ENCODE results near the gene HIVEP3.

HIVEP3 gene

DNA sequence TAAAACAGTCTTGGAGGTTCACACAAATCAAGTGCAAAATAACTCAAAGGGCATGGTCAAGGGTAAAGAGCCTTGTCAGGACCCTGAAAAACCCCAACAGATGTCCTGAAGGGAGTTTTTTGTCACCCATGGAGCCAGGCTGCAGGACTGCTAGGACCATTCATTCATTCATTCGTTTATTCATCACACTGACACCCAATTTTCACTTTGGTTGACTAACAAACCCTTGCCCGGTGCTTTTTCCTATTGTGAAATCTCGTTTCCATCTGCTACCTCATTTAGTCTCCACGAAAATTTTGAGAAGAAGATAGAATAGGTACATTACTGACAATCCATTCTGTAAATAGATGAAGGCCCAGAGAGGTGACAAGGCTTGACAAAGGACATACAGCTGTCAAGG is 216.0 kb downstream of the HIVEP3 start:
- Histone ChIP-seq H3K36me3 (ENCODE audit: control insufficient read depth in 2 of 2, insufficient read depth in 1 of 2, low read length in 2 of 2) (no peaks in the 10 kb centered on the region), H3K27ac (ENCODE audit: extremely low read depth, low read depth, low read length) (no peak overlapping the region), H3K4me3 (ENCODE audit: low read depth, low read length) (no peak overlapping the region), H3K9me3 (ENCODE audit: control insufficient read depth, insufficient read depth, low read depth, low read length) (no peaks in the 10 kb centered on the region), H3K4me1 (ENCODE audit: control insufficient read depth, insufficient read depth, low read length) (no peaks in the 10 kb centered on the region)
- POLR2A ChIA-PET, result no interaction called here
- TF ChIP-seq ZNF621 (tag by site-specific recombination; IDR thresholded peaks at IDR 0.05) (no peak), ZNF433 (tag by site-specific recombination; IDR thresholded peaks at IDR 0.05; ENCODE audit: low read depth) (no peak), ZNF223 (tag by site-specific recombination; IDR thresholded peaks at IDR 0.05) (no peak), ZFHX2 (tag by site-specific recombination; conservative IDR thresholded peaks at IDR 0.05) (no peak), ZNF274 (IDR thresholded peaks at IDR 0.05; ENCODE audit: low read length) (no peak), ZNF274 (tag by site-specific recombination; IDR thresholded peaks at IDR 0.05; ENCODE audit: borderline replicate concordance) (no peak), ZNF157 (tag by site-specific recombination; IDR thresholded peaks at IDR 0.05) (no peak), ZNF837 (tag by site-specific recombination; IDR thresholded peaks at IDR 0.05) (no peak), ZNF354C (tag by site-specific recombination; IDR thresholded peaks at IDR 0.05; ENCODE audit: borderline replicate concordance, low read depth) (no peak)
- TF ChIP-seq, protein P1, sequence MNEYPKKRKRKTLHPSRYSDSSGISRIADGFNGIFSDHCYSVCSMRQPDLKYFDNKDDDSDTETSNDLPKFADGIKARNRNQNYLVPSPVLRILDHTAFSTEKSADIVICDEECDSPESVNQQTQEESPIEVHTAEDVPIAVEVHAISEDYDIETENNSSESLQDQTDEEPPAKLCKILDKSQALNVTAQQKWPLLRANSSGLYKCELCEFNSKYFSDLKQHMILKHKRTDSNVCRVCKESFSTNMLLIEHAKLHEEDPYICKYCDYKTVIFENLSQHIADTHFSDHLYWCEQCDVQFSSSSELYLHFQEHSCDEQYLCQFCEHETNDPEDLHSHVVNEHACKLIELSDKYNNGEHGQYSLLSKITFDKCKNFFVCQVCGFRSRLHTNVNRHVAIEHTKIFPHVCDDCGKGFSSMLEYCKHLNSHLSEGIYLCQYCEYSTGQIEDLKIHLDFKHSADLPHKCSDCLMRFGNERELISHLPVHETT (tag by site-specific recombination; IDR thresholded peaks at IDR 0.05), result no peak
- CTCF ChIA-PET, result no interaction called here

DNA sequence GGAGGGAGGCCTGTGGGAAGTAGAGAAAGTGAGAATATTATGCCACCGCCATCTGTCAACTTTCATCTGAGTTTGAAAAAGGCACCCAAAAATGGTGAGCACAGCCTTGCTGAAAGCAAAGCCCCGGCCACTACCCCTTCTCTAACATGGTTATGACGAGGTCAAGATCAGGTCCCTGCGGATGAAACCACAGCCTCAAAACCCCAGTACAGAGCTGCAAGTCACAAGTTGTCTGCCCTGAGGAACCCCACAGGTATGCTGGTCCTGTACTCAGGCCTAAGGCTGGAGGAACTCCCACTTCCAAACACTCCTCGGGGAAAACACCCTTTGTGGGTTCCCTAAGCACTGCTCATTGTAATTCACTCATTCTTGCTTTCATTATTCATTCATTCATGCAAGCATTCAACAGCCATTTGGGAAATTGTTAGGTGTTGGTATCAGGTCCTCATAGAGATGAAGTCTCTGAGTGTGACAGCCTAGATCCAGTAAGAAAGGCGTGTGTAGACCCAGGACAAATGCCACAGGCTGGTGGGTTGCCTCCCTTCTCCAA is 217.7 kb downstream of the HIVEP3 start:
- no peak for TF ChIP-seq ZNF629 (tag by site-specific recombination; IDR thresholded peaks at IDR 0.05)
- TF ChIP-seq FEZF1 (tag by site-specific recombination; IDR thresholded peaks at IDR 0.05), result no peak
- Histone ChIP-seq H3K9me3 (ENCODE audit: control insufficient read depth, insufficient read depth, low read depth, low read length) (no peaks in the 10 kb centered on the region), H3K4me1 (ENCODE audit: control insufficient read depth, insufficient read depth, low read length) (no peaks in the 10 kb centered on the region), H3K36me3 (ENCODE audit: control insufficient read depth in 2 of 2, insufficient read depth in 1 of 2, low read length in 2 of 2) (no peaks in the 10 kb centered on the region), H3K27ac (ENCODE audit: extremely low read depth, low read depth, low read length) (no peak overlapping the region), H3K4me3 (ENCODE audit: low read depth, low read length) (no peak overlapping the region)
- ChIA-PET POLR2A (no interaction called here), CTCF (no interaction called here)

DNA sequence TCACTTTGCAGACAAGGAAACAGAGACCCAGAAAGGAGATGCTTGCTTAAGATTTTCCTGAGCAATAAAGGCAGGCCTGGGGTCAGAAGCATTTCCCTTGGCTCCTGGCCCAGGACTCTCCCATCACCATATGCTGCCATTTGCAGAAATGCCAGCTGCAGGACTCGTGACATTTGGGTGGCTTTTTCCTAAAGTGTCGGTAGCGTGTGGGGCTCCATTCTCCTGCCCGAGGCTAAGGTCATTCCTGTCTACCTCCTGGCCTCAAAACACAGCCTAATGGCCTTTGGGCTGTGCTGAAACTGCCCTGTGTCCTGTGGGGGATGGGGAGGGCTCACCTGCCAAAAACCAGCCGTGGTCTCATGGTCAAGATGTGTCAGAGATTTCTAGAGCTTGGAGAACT is 218.1 kb downstream of the HIVEP3 start:
- no peaks in the 10 kb centered on the region for H3K36me3 ChIP-seq (ENCODE audit: control insufficient read depth in 2 of 2, insufficient read depth in 1 of 2, low read length in 2 of 2)
- ChIA-PET POLR2A (no interaction called here), CTCF (no interaction called here)
- H3K4me3 ChIP-seq (ENCODE audit: low read depth, low read length), result no peak overlapping the region
- no peak overlapping the region for H3K27ac ChIP-seq (ENCODE audit: extremely low read depth, low read depth, low read length)
- no peaks in the 10 kb centered on the region for H3K9me3 ChIP-seq (ENCODE audit: control insufficient read depth, insufficient read depth, low read depth, low read length)
- no peaks in the 10 kb centered on the region for H3K4me1 ChIP-seq (ENCODE audit: control insufficient read depth, insufficient read depth, low read length)
- TF ChIP-seq ZNF514 (tag by site-specific recombination; IDR thresholded peaks at IDR 0.05), result no peak
- TF ChIP-seq, protein P2, sequence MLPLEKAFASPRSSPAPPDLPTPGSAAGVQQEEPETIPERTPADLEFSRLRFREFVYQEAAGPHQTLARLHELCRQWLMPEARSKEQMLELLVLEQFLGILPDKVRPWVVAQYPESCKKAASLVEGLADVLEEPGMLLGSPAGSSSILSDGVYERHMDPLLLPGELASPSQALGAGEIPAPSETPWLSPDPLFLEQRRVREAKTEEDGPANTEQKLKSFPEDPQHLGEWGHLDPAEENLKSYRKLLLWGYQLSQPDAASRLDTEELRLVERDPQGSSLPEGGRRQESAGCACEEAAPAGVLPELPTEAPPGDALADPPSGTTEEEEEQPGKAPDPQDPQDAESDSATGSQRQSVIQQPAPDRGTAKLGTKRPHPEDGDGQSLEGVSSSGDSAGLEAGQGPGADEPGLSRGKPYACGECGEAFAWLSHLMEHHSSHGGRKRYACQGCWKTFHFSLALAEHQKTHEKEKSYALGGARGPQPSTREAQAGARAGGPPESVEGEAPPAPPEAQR (tag by site-specific recombination; IDR thresholded peaks at IDR 0.05), result no peak
- no peak for TF ChIP-seq ZNF324 (tag by site-specific recombination; IDR thresholded peaks at IDR 0.05)
- no peak for TF ChIP-seq ZNF211 (tag by site-specific recombination; IDR thresholded peaks at IDR 0.05; ENCODE audit: low read depth)
- TF ChIP-seq, protein P3, sequence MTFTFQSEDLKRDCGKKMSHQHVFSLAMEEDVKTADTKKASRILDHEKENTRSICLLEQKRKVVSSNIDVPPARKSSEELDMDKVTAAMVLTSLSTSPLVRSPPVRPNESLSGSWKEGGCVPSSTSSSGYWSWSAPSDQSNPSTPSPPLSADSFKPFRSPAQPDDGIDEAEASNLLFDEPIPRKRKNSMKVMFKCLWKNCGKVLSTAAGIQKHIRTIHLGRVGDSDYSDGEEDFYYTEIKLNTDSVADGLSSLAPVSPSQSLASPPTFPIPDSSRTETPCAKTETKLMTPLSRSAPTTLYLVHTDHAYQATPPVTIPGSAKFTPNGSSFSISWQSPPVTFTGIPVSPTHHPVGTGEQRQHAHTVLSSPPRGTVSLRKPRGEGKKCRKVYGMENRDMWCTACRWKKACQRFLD (tag by site-specific recombination; IDR thresholded peaks at IDR 0.05), result no peak
- no peak for TF ChIP-seq ZNF341 (tag by site-specific recombination; IDR thresholded peaks at IDR 0.05; ENCODE audit: low read depth)
- TF ChIP-seq ZNF214 (tag by site-specific recombination; IDR thresholded peaks at IDR 0.05; ENCODE audit: borderline replicate concordance), result no peak
- TF ChIP-seq, protein P4, sequence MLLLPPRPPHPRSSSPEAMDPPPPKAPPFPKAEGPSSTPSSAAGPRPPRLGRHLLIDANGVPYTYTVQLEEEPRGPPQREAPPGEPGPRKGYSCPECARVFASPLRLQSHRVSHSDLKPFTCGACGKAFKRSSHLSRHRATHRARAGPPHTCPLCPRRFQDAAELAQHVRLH (tag by site-specific recombination; IDR thresholded peaks at IDR 0.05), result no peak
- no peak for TF ChIP-seq ZNF529 (tag by site-specific recombination; IDR thresholded peaks at IDR 0.05; ENCODE audit: insufficient replicate concordance)
- TF ChIP-seq, protein P5, sequence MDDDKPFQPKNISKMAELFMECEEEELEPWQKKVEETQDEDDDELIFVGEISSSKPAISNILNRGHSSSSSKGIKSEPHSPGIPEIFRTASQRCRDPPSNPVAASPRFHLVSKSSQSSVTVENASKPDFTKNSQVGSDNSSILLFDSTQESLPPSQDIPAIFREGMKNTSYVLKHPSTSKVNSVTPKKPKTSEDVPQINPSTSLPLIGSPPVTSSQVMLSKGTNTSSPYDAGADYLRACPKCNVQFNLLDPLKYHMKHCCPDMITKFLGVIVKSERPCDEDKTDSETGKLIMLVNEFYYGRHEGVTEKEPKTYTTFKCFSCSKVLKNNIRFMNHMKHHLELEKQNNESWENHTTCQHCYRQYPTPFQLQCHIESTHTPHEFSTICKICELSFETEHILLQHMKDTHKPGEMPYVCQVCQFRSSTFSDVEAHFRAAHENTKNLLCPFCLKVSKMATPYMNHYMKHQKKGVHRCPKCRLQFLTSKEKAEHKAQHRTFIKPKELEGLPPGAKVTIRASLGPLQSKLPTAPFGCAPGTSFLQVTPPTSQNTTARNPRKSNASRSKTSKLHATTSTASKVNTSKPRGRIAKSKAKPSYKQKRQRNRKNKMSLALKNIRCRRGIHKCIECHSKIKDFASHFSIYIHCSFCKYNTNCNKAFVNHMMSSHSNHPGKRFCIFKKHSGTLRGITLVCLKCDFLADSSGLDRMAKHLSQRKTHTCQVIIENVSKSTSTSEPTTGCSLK (tag by site-specific recombination; IDR thresholded peaks at IDR 0.05), result no peak
- TF ChIP-seq, protein P6, sequence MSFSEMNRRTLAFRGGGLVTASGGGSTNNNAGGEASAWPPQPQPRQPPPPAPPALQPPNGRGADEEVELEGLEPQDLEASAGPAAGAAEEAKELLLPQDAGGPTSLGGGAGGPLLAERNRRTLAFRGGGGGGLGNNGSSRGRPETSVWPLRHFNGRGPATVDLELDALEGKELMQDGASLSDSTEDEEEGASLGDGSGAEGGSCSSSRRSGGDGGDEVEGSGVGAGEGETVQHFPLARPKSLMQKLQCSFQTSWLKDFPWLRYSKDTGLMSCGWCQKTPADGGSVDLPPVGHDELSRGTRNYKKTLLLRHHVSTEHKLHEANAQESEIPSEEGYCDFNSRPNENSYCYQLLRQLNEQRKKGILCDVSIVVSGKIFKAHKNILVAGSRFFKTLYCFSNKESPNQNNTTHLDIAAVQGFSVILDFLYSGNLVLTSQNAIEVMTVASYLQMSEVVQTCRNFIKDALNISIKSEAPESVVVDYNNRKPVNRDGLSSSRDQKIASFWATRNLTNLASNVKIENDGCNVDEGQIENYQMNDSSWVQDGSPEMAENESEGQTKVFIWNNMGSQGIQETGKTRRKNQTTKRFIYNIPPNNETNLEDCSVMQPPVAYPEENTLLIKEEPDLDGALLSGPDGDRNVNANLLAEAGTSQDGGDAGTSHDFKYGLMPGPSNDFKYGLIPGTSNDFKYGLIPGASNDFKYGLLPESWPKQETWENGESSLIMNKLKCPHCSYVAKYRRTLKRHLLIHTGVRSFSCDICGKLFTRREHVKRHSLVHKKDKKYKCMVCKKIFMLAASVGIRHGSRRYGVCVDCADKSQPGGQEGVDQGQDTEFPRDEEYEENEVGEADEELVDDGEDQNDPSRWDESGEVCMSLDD (tag by site-specific recombination; IDR thresholded peaks at IDR 0.05), result no peak
- no peak for TF ChIP-seq ZNF48 (tag by site-specific recombination; IDR thresholded peaks at IDR 0.05)
- TF ChIP-seq ZNF837 (tag by site-specific recombination; IDR thresholded peaks at IDR 0.05), result no peak

All from HEK293 (cell line).